Gastroesophageal sphincter (tissue), 3 donors: Measurements from ENCODE around the gene SYT5.

ENCODE experiments used
- EP300 ChIP-seq: sonication (generic); formaldehyde crosslinking; IDR thresholded peaks from one replicate; pipeline ENCODE4 v1.6.1; 2017; ENCODE audit warnings: antibody characterized with exemption, mild to moderate bottlenecking
- POLR2AphosphoS5 ChIP-seq: sonication (generic); formaldehyde crosslinking; IDR thresholded peaks from one replicate; pipeline ENCODE4 v1.6.1; 2017; ENCODE audit warnings: antibody characterized with exemption
- TF ChIP-seq, protein P1 (sequence below), 4 experiments: fragments of 200-600 bp in 2 of 4; fragments of 450-650 bp in 2 of 4; sonication (generic) in 1 of 4; IDR thresholded peaks; one replicate each; pipeline ENCODE4 v1.5.1; 2017 to 2019; ENCODE audit warnings: antibody characterized with exemption in 4 of 4, mild to moderate bottlenecking in 2 of 4, moderate library complexity in 2 of 4

- TF ChIP-seq, protein P1, sequence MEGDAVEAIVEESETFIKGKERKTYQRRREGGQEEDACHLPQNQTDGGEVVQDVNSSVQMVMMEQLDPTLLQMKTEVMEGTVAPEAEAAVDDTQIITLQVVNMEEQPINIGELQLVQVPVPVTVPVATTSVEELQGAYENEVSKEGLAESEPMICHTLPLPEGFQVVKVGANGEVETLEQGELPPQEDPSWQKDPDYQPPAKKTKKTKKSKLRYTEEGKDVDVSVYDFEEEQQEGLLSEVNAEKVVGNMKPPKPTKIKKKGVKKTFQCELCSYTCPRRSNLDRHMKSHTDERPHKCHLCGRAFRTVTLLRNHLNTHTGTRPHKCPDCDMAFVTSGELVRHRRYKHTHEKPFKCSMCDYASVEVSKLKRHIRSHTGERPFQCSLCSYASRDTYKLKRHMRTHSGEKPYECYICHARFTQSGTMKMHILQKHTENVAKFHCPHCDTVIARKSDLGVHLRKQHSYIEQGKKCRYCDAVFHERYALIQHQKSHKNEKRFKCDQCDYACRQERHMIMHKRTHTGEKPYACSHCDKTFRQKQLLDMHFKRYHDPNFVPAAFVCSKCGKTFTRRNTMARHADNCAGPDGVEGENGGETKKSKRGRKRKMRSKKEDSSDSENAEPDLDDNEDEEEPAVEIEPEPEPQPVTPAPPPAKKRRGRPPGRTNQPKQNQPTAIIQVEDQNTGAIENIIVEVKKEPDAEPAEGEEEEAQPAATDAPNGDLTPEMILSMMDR (IDR thresholded peaks at IDR 0.05): no peak
- TF ChIP-seq POLR2AphosphoS5: no peak
- TF ChIP-seq EP300: no peak
These were observed 8.6 kb downstream of the SYT5 start for GRCh38 chr19:55171440-55171839.
